Stimulated activated CD8-positive, alpha-beta memory T cell treated with anti-CD3 and anti-CD28 coated beads, Interleukin-2, amount 100 ng/mL, for 1 hour (primary cell): ENCODE measurements around the gene TTC6.

Experiments
- DNase-seq, 2 donors: peaks; one replicate each; pipeline ENCODE4 v3.0.0-alpha.2; 2020; ENCODE audit warnings: low read depth in 2 of 2

The TTC6 gene

GRCh38 chr14:37623971-37624370, 28.5 kb downstream of the TTC6 start:
- DNase-seq = no peak

GRCh38 chr14:37625597-37626595, 30.5 kb downstream of the TTC6 start:
- no peak for DNase-seq

GRCh38 chr14:37637341-37637740, 41.9 kb downstream of the TTC6 start:
- no peak for DNase-seq

- no peak for DNase-seq
Observed at GRCh38 chr14:37638599-37638998, 43.2 kb downstream of the TTC6 start.

DNA sequence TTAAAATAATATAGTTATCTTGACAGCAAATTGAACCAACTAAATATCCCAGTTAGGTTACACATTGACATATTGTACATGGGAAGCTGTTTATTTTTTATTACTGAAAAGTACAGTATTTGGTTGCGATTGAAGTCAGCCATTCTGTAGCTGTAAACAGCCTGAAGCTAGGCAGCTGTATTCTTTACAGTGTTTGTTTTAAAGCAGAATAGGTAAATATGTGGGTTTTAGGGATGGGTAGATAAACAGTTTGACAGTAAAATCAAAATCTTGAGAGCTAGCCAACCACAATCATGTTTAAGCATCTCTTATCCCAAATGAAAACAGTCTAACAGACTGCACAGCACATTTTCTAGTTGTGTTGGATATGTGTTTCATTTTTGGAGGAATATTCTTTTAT, 45.7 kb downstream of the TTC6 start:
- DNase-seq = no peak

DNA sequence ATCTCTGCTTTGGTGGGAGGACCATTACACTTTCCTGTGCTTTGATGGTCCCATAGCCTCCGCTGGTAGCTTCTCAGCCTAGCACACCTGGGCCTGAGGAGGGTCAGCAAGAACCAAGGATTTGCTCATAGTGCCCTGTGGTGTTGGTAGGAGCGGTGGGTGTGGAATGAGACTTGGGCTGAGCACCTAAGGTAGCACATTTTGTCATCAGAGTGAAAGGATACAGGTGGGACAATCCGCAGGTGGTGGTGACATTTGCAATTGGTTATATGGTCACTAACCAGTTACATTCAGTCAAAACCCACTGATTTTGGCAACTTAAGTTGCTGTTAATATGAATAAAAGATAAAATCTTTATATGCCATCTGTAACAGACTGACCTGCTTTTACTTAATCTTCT, 46.7 kb downstream of the TTC6 start:
- DNase-seq = no peak

DNA sequence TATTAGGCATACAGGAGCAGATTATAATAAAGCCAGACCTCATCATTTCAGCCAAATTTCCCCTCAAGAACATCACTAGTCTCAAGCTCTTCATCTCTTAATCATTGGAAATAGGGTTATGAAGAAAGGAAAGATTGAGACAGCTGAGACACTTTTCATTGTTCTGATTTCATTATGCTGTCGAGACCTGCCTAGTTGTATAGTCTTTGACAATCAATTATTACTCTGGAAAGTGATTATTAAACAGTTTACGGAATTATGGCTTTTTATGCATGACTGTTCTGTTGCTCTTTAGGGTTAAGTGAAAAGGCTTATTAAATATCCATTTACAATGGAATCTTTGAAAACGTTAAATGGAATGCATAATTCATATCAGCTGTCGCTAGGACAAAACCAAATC, 48.3 kb downstream of the TTC6 start:
- no peak for DNase-seq
